GM12872 (cell line): ENCODE measurements around the gene CTSD.

Source experiments
- TF ChIP-seq, protein P1 (sequence below): IDR thresholded peaks from 3 replicates; pipeline ENCODE4 v1.5.1; 2011; ENCODE audit warnings: low read depth, mild to moderate bottlenecking, low read length, moderate library complexity; ENCODE audit not compliant: insufficient read depth

CTSD gene

DNA sequence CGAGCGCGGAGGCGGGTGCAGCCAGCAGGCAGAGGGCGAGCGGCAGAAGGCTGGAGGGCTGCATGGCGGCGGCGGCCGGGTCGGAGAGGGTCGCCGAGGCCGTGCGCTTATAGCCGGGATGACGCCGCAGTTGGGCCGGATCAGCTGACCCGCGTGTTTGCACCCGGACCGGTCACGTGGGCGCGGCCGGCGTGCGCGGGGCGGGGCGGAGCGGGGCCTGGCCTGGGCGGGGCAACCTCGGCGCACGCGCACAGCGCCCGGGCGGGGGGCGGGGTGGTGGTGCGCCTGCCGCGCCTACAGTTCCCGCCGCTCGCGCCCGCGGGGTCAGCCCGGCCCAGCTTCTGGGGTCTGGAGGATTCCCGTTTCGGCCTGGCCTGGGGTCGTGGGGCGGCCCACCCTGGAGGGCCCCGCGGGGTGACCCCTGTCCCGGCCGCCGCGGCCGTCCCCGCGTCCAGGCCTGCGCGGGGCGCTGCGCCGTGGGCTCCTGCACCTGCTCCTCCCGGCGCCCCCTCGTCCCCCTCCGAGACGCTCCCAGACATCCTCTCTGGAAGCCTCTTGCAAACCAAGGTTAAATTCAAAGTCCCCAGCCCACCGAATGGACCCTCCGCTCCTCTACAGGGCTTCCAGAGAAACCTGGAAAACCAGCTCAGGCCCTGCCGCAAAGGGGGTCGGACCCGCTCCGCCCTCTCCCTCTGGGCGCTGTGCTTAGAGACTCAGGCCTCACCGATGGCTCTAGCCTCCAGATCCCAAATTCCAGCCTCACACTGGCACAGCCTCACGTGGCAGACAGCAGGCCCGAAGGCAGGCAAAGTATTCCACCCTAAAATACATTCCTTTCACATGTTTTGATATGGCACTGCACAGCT is at the start of gene CTSD:
CTSD (minus strand) TSS at position 132 of the 866 bp plus-strand sequence; CDS start at position 64, 68 bp downstream.
- TF ChIP-seq, protein P1, sequence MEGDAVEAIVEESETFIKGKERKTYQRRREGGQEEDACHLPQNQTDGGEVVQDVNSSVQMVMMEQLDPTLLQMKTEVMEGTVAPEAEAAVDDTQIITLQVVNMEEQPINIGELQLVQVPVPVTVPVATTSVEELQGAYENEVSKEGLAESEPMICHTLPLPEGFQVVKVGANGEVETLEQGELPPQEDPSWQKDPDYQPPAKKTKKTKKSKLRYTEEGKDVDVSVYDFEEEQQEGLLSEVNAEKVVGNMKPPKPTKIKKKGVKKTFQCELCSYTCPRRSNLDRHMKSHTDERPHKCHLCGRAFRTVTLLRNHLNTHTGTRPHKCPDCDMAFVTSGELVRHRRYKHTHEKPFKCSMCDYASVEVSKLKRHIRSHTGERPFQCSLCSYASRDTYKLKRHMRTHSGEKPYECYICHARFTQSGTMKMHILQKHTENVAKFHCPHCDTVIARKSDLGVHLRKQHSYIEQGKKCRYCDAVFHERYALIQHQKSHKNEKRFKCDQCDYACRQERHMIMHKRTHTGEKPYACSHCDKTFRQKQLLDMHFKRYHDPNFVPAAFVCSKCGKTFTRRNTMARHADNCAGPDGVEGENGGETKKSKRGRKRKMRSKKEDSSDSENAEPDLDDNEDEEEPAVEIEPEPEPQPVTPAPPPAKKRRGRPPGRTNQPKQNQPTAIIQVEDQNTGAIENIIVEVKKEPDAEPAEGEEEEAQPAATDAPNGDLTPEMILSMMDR: peak; percentile 20; the same call in 1 of the 3 replicates

DNA sequence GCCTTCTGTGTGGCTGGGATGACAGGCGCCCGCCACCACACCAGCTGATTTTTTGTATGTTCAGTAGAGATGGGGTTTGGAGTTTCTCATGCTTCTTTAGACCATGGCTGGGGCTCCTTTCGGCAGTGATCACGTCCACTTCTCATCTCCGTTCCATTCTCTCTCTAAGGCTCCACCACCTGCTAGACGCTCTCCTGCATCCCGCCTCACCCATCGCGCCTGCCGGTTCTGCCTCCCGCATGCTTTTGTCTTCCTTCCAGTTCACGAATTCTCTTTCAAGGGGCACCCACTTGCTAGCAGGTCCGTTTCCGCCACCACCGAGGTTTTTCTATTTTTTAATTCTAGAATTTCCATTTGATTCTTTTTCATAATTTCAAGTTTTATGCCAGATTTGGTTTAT is 49.1 kb upstream of the CTSD start:
- TF ChIP-seq, protein P1: no peak

DNA sequence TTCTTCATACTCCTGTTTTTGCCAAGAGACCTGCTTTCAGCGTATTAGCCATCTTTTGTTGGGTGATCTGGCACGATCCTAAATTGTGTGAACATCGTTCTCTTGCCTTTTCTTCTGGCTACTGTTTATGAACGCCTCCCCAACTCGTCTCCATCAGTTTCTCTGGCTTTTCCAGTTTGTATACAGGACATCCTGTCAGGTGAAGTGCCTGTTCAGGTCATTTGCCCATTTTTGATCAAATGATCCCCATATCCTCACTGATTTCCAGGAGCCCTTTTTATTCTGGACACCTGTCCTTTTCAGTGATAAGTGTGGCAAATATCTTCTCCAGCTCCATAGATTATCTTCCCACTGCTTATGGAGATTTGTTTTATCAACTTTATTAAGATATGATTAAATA is 48.5 kb upstream of the CTSD start:
- TF ChIP-seq, protein P1: no peak

DNA sequence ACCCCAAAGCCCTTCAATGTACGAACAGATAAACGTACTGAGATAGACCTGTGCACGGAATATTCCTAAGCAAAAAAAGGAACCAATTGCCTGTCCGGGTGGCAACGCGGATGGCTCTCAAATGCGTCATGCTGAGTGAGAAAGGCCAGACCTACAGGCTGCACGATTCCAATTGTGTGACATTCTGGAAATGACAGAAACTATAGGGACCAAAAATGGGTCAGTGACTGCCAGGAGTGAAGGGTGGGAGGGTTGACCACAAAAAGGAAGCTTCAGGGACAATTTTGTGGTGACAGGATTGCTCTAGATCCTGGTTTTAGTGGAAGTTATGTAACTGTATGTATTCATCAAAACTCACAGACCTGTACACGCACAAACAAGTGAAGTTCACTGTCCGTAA is 47.0 kb upstream of the CTSD start:
- TF ChIP-seq, protein P1: no peak

DNA sequence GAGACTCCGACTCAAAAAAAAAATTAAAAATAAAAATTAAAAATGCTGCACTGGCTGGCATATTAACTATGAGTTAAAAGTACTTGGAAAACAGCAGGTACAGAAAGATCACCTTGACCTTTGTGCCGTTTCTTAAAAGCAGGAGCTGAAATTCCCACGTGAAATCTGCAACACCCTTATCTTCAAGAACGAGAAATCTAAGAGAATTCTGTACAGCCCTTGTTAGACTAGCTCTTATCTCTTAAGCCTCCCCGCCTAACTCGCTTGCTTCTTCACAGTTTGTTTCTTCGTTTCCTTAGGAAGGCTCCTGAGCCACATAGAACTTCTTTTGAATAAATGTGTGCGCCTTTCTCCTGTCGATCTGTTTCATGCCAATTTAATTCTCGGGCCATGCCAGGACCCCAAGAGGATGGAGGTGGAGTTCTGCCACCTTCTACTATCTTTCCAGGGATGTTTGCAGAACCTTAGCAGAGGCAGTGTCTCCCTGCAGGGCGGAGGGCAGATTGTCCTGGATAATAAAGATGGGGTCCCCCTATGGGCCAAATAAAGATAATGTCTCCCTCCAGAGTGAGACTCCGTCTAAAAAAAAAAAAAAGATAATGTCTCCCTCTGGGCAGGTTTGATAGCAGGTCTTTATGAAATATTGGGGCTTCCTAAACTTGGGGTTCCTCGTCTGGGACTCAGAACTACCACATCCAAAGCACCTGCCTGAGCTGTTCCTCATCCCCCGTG is 43.7 kb upstream of the CTSD start:
- TF ChIP-seq, protein P1: no peak

DNA sequence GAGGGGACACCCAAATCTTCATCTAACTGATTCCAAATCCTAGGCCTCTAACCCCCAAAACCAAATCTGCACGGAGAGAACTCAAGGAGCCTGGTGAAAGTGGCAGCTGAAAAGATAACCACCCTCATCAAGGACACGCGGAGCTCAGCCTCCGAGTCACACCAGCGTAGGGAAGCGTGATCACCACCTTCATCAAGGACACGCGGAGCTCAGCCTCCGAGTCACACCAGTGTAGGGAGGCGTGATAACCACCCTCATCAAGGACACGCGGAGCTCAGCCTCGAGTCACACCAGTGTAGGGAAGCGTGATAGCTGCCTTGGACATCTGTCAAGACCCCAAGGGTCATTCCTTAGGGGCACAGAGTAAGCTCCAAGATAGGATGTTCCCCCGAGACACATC is 41.8 kb upstream of the CTSD start:
- TF ChIP-seq, protein P1: no peak

DNA sequence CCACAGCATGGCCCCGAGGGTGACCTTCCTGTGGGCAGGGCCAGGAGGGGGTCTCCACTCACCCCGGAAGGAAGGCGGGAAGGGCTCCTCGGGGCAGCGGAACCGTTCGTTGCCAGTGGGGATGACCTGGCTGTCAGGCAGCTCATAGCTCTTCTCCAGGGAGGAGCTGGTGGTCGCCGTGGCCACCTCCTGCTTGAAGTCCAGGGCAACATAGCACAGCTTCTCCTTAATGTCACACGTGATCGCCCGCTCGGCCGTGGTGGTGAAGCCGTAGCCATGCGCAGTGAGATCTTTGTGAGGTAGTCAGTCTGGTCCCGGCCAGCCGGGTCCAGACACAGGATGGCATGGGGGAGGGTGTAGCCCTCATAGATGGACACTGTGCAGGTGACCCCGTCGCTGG is 39.5 kb upstream of the CTSD start:
- TF ChIP-seq, protein P1: no peak
